GM19397 (cell line): ENCODE data around the gene GPC5.
"Not testable (repeated sequence)": the region's sequence is repeated elsewhere in the genome, so short reads cannot be mapped to it uniquely, and the experiment has no call there.

Experiments used
- ATAC-seq: cut with Tn5 transposase; IDR thresholded peaks from one replicate; pipeline ENCODE4 v1.9.1; 2021; ENCODE audit warnings: mild to moderate bottlenecking, moderate library complexity; ENCODE audit not compliant: unreplicated experiment

The GPC5 gene

GRCh38 chr13:91764527-91764926, 366.1 kb downstream of the GPC5 start:
- ATAC-seq, result no peak

- ATAC-seq, result no peak
These were observed 369.2 kb downstream of the GPC5 start for GRCh38 chr13:91767651-91768050.

GRCh38 chr13:91768746-91769145, 370.3 kb downstream of the GPC5 start:
- no peak for ATAC-seq

- no peak for ATAC-seq
These were observed 372.8 kb downstream of the GPC5 start for GRCh38 chr13:91771229-91771628.

- ATAC-seq, result no peak
These were observed 375.3 kb downstream of the GPC5 start for GRCh38 chr13:91773591-91774227.

- no peak for ATAC-seq
These were observed 376.0 kb downstream of the GPC5 start for GRCh38 chr13:91774397-91774796.

- ATAC-seq, result no peak
These were observed 378.3 kb downstream of the GPC5 start for GRCh38 chr13:91776611-91777193.

- ATAC-seq, result no peak
These were observed 379.7 kb downstream of the GPC5 start for GRCh38 chr13:91778123-91778522.

- ATAC-seq, result not testable (repeated sequence)
These were observed 383.7 kb downstream of the GPC5 start for GRCh38 chr13:91781982-91782691.

GRCh38 chr13:91785431-91786119, 387.2 kb downstream of the GPC5 start:
- peak; percentile 70 for ATAC-seq

- ATAC-seq, result no peak
These were observed 393.6 kb downstream of the GPC5 start for GRCh38 chr13:91792054-91792453.

- ATAC-seq, result no peak
These were observed 399.1 kb downstream of the GPC5 start for GRCh38 chr13:91797567-91797966.

GRCh38 chr13:91798338-91798737, 399.9 kb downstream of the GPC5 start:
- not testable (repeated sequence) for ATAC-seq

GRCh38 chr13:91801772-91802171, 403.4 kb downstream of the GPC5 start:
- ATAC-seq, result not testable (repeated sequence)

GRCh38 chr13:91802957-91803356, 404.5 kb downstream of the GPC5 start:
- ATAC-seq, result no peak

GRCh38 chr13:91804724-91805123, 406.3 kb downstream of the GPC5 start:
- no peak for ATAC-seq

GRCh38 chr13:91805605-91806004, 407.2 kb downstream of the GPC5 start:
- ATAC-seq, result no peak

- ATAC-seq, result no peak
These were observed 410.7 kb downstream of the GPC5 start for GRCh38 chr13:91809161-91809560.

- no peak for ATAC-seq
These were observed 414.8 kb downstream of the GPC5 start for GRCh38 chr13:91813253-91813652.

- no peak for ATAC-seq
These were observed 417.9 kb downstream of the GPC5 start for GRCh38 chr13:91816263-91816807.

GRCh38 chr13:91817250-91817649, 418.8 kb downstream of the GPC5 start:
- no peak for ATAC-seq
